SU-DHL-6 (cell line): ENCODE measurements around the gene SLC19A1.

Experiments used
- EZH2phosphoT487 ChIP-seq: fragments of 200-600 bp; sonication (generic), shearing (Covaris generic); conservative IDR thresholded peaks from 2 replicates; pipeline ENCODE4 v1.6.1; 2018; ENCODE audit warnings: mild to moderate bottlenecking, antibody characterized with exemption, low read length, moderate library complexity, mixed read lengths
- TF ChIP-seq, protein P1 (sequence below): fragments of 200-600 bp; sonication (generic); IDR thresholded peaks from one replicate; pipeline ENCODE4 v1.5.1; 2017; ENCODE audit warnings: antibody characterized with exemption, mild to moderate bottlenecking, low read length, moderate library complexity; ENCODE audit not compliant: insufficient read depth, poor library complexity, severe bottlenecking

DNA sequence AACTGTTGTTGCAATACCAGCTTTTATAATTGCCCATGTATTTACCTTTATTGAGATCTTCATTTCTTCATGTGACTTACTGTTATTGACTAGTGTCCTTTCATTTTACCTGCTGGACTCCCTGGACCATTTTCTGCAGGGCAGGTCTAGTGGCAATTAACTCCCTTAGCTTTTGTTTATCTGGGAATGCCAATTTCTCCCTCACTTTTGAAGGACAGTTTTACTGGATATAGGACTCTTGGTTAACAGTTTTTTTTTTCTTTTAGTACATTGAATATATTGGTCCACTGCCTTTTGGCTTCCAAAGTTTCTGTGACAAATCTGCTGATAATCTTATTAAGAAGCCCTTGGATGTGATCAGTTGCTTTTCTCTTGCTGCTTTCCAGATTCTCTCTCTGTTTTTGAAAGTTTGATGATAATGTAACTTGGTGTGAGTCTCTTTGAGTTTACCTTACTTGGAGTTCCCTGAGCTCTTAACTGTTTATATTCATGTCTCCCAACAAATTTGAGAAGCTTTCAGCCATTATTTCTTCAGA lies 80.4 kb downstream of the SLC19A1 start:
- TF ChIP-seq, protein P1, sequence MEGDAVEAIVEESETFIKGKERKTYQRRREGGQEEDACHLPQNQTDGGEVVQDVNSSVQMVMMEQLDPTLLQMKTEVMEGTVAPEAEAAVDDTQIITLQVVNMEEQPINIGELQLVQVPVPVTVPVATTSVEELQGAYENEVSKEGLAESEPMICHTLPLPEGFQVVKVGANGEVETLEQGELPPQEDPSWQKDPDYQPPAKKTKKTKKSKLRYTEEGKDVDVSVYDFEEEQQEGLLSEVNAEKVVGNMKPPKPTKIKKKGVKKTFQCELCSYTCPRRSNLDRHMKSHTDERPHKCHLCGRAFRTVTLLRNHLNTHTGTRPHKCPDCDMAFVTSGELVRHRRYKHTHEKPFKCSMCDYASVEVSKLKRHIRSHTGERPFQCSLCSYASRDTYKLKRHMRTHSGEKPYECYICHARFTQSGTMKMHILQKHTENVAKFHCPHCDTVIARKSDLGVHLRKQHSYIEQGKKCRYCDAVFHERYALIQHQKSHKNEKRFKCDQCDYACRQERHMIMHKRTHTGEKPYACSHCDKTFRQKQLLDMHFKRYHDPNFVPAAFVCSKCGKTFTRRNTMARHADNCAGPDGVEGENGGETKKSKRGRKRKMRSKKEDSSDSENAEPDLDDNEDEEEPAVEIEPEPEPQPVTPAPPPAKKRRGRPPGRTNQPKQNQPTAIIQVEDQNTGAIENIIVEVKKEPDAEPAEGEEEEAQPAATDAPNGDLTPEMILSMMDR, result no peak
- no peak for TF ChIP-seq EZH2phosphoT487
